Stimulated activated CD4-positive, alpha-beta T cell treated with anti-CD3 and anti-CD28 coated beads, Interleukin-2, amount 100 ng/mL, for 4 hours (primary cell): Measurements from ENCODE around the gene RPL18A.
"Not testable (repeated sequence)": the region's sequence is repeated elsewhere in the genome, so short reads cannot be mapped to it uniquely, and the experiment has no call there.

ENCODE experiments used
- DNase-seq: peaks from one replicate; pipeline ENCODE4 v3.0.0-alpha.2; 2020; ENCODE audit warnings: low read depth

Gene RPL18A

DNA sequence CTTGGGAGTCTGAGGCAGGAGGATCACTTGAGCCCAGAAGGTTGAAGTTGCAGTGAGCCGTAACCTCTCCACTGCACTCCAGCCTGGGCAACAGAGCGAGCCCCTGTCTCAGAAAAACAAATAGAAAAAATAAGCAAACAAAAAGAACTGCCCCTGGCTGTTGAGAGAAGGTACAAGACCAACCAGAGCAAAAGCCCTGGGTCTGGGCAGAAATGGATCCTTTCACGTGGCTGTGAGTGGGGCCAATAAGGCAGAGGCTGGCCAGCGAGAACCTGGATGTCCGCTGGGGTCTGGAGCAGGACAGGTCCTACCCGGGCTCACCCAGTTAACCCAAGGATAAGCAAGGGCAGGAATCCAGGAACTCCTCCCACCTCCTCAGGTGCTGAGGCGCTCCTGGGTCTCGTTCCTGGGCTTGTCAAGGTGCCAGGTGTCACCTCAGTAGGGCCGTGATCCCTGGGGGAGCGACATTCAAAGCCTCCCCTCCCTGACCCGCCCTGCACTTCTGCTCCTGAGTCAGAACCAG, 7.3 kb downstream of the RPL18A start:
- no peak for DNase-seq

DNA sequence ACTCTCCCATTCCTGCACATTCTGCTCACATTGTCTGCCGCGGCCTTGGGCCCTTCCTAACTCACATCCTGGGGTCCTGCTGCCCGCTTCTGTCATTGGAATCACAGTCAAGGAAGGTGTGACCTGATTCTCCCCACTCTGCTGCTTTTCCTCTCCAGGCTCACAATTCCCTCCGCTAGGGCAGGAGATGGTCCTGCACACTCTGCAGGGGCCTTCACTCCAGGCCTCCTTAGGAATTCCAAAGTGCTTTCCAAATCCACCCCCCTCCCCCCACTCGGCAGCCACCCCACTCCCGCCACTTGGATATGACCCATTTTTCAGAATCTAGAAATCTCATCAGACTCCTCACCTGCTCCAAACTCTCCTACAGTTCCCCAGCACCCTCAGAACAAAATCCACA, 9.0 kb downstream of the RPL18A start:
- DNase-seq: no peak

DNA sequence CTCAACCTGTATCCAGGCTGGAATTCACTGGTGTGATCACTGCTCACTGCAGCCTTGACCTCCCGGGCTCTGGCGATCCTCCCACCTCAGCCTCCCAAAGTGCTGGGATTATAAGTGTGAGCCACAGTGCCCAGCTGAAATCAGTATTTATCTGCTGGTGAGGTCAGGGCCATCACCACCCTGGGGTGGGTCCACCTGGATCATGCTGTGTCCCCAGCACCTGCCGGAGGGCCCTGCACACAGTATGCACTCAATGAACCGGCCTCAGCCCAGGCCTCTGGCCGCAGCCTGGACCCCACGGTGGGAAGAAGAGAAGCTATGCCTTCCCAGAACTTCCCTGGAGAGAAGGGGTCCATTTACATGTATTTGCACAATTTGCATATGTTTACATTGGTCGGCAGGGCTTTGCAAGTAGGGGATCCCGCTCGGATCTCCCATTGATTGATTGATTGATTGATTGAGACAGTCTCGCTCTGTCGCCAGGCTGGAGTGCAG, 9.5 kb downstream of the RPL18A start:
- DNase-seq: no peak

DNA sequence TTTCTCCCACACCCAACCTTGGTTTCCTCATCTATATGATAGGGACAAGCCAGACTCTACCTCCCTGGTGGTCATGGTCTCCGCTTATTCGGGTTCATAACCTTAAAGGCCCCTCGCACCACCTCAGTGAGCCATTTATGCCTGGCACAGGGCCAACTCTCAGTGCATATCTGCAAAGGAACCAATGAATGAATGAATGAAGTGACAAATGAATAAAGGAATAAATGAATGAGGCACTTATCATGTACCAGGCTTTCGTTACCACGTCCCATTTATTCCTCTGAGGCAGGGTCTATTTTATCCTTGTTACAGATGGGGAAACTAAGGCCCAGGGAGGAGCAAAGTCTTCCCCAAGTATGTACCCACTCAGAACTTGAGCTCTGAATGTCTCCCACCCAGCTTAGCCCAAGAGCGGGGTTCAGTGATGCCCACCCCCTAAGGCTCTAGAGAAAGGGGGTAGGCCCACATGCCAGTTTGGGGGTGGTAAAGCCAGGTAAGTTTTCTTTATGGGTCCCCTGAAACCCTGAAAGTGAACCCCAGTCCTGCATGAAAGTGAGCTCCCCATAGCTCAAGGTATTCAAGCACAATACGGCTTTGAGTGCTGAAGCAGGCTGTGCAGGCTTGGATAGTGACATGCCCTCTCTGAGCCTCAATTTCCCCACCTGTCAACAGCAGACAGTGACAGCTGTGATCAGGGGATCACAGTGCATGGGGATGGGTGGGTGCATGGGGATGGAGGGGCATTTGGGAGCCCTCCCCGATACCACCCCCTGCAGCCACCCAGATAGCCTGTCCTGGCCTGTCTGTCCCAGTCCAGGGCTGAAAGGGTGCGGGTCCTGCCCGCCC, 11.5 kb downstream of the RPL18A start:
- DNase-seq: no peak

DNA sequence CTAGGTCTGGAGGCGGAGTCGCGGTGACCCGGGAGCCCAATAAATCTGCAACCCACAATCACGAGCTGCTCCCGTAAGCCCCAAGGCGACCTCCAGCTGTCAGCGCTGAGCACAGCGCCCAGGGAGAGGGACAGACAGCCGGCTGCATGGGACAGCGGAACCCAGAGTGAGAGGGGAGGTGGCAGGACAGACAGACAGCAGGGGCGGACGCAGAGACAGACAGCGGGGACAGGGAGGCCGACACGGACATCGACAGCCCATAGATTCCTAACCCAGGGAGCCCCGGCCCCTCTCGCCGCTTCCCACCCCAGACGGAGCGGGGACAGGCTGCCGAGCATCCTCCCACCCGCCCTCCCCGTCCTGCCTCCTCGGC, 12.2 kb downstream of the RPL18A start, which contains the start of gene SLC5A5:
SLC5A5 (plus strand) TSS at position 68 of the 373 bp plus-strand sequence. CDS start 375 bp downstream, outside the sequence.
- no peak for DNase-seq

DNA sequence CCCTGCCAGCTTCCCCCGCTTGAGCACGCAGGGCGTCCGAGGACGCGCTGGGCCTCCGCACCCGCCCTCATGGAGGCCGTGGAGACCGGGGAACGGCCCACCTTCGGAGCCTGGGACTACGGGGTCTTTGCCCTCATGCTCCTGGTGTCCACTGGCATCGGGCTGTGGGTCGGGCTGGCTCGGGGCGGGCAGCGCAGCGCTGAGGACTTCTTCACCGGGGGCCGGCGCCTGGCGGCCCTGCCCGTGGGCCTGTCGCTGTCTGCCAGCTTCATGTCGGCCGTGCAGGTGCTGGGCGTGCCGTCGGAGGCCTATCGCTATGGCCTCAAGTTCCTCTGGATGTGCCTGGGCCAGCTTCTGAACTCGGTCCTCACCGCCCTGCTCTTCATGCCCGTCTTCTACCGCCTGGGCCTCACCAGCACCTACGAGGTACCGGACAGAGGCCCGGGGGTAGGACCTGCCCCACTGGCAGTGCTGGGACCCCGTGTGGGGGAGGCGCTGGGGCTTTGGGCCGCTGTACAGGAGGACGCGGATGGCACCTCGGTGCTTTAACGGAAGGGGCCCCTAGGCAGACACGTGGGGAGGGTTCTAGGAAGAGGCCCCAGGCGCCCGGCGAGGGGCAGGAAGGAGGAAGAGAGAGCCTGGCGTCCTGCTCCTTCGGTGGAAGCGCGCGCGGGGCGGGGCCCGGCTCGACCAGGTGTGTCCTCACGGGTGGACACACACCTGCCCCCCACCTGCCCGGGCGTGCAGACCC, 12.7 kb downstream of the RPL18A start:
- no peak for DNase-seq

DNA sequence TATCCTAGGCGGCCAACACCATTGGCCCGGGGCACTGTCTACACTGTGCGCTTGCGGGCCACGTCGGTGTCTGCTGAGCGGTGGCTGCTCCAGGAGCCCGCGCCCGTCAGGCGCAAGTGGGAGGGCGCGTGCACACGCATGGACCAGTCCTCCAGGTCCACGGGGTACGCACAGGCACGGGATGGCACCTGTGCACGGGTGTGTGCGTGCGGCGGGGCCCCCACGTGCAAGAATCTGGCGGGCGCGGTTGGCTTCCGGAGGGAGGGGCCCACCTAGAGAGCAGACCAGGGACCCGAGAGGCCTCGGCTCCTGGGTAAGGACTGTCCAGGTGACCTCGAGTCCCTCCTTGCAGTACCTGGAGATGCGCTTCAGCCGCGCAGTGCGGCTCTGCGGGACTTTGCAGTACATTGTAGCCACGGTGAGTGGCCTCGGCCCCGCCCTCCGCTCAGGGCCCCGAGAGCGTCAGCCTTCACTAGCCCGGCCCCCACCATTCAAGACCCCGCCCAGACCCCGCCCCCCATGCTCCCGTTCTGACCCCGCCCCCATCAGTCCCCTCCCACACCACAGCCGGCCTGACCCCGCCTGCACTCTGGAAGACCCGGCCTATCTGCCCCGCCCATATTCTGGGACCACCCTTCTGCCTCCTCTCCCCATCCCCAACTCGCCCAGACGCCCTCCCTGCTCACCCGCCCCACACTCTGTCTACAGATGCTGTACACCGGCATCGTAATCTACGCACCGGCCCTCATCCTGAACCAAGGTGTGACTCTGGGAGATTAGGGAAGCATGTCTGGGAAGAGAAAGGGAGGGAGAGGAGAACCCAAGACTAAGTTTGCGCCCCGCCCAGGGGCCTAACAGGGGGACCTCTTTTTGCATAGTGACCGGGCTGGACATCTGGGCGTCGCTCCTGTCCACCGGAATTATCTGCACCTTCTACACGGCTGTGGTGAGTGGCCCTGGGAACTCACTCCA, 14.4 kb downstream of the RPL18A start:
- DNase-seq: peak; percentile 61

DNA sequence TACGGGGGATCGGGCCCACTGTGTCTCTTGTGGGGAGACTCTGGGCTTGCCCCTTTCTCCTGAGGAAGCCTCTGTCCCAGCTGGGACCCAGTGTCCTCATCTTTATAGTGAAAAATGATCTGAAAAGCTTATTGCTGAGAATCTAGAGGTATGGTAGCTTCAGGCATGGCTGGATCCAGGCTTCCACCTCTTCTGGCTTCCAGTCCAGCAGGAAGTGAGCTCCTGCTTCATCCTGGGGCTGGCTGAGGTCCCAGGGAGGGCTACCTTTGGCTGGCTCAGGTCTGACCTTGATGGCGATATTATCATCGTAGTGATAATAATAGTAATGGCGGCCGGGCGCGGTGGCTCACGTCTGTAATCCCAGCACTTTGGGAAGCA, 15.0 kb downstream of the RPL18A start:
- DNase-seq: no peak

DNA sequence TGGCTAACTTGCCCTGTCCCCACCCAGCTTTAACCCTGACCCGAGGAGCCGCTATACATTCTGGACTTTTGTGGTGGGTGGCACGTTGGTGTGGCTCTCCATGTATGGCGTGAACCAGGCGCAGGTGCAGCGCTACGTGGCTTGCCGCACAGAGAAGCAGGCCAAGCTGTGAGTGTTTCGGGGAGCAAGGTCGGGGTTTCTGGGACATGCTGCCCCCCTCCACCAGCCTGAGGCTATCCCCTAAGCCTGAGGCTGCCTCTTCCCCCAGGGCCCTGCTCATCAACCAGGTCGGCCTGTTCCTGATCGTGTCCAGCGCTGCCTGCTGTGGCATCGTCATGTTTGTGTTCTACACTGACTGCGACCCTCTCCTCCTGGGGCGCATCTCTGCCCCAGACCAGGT, 18.0 kb downstream of the RPL18A start:
- DNase-seq: no peak

DNA sequence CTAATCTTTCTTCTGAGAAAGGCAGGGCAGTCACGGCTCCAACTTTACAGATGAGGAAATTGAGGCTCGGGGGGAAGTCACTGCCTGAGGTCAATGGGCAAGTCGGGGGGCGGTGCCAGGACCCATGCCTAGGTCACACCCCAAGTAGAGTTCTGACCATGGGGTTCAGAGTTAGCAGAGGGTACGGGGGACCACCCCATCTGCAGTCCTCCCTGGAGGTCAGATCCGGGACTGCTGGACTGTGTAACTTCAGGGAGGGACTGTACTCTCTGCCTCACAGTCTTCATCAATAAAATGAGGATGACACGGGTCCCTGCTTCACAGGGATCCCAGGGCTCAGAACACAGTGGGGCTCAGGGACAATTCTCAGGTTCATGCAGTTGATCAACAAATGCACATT, 19.8 kb downstream of the RPL18A start:
- no peak for DNase-seq

DNA sequence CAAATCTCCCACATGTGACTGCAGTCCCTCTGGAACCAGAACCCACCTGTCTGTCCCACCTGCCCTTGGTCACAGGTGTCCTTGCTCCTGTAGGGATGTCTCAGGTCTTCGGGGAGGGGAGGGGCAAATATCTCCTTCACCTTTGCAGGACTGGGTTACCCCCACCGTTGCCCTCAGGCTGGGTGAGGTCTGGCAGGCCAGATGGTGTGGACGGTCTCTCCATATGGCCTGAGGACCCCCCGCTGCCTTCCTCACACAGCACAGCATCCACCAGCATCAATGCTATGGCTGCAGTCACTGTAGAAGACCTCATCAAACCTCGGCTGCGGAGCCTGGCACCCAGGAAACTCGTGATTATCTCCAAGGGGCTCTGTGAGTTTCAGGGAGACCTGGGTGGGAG, 22.0 kb downstream of the RPL18A start:
- DNase-seq: no peak

DNA sequence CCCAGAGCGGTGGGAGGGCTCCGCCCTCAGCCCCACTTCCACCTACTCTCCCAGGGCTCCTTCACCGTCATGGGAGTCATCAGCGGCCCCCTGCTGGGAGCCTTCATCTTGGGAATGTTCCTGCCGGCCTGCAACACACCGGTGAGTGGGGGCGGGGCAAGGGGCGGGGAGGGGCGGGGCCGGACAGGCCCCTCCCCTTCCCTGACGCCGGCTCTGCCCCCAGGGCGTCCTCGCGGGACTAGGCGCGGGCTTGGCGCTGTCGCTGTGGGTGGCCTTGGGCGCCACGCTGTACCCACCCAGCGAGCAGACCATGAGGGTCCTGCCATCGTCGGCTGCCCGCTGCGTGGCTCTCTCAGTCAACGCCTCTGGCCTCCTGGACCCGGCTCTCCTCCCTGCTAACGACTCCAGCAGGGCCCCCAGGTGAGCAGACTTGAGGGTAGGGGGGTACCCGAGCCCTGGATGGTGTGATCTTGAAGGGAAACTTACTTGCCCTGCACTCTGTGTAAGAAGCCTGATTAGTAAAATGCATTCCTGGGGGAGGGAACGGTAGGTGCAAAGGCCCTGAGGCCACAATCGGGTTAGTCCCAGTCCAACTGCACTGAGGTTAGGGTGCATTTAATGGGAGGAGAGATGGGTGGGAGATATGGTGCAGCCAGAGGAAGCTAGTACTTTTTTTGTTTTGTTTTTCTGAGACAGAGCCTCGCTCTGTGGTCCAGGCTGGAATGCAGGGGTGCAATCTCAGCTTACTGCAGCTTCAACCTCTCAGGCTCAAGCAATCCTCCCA, 24.1 kb downstream of the RPL18A start:
- no peak for DNase-seq

DNA sequence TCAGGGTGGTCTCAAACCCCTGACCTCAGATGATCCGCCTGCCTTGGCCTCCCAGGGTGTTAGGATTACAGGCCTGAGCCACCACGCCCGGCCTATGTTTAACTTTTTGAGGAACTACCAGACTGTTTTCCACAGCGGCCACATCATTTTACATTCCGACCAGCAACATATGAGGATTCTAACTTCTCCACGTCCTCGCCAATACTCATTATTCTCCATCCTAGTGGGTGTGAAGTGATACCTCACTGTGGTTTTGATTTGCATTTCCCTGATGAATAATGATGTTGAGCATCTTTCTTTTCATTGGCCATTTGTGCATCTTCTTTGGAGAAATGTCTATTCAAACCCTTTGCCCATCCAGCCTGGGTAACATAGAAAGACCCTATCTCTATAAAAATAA, 26.8 kb downstream of the RPL18A start:
- DNase-seq: no peak

DNA sequence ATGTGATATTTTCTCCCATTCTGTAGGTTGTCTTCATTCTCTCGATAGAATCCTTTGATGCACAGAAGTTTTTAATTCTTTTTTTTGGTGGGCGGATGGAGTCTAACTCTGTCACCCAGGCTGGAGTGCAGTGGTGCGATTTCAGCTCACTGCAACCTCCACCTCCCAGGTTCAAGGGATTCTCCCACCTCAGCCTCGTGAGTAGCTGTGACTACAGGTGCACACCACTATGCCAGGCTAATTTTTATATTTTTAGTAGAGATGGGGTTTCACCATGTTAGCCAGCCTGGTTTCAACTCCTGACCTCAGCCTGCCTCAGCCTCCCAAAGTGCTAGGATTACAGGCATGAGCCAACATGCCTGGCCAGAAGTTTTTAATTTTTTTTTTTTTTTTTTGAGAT, 27.5 kb downstream of the RPL18A start:
- DNase-seq: not testable (repeated sequence)

DNA sequence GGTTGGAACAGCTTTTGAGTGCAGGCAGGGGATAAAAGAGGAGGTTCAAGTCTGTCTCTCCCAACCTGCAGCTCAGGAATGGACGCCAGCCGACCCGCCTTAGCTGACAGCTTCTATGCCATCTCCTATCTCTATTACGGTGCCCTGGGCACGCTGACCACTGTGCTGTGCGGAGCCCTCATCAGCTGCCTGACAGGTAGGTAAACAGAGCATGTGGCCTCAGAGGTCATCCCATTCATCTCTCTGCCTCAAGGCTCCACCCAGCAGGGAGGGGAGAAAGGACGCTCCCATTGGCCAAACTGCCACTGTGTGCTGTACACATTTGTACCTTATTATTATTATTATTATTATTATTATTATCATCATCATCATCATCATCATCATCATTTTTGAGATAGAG, 28.6 kb downstream of the RPL18A start:
- DNase-seq: no peak

DNA sequence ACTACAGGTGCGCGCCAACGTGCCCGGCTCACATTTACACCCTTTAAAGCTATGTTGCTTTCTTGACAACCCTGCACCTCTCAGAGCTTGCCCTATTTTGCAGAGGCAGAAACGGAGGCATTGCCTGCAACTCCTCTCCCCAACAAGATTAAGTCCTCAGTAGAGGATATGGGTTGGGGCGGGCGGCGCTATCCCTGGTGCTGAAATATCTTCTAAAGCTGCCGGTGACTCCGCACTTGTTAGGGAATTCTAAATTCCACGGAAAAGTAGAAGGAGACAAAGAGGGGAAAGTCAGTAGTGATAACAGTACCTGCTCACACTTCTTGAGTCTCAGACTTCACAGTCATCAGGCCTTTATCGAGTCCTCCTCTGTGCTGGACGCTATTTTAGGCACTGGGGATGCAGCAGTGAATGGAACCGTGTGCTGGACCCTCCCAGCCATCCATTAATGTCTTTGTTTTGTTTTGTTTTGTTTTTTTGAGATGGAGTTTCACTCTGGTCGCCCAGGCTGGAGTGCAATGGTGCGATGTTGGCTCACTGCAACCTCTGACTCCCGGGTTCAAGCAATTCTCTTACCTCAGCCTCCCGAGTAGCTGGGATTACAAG, 30.0 kb downstream of the RPL18A start:
- no peak for DNase-seq

DNA sequence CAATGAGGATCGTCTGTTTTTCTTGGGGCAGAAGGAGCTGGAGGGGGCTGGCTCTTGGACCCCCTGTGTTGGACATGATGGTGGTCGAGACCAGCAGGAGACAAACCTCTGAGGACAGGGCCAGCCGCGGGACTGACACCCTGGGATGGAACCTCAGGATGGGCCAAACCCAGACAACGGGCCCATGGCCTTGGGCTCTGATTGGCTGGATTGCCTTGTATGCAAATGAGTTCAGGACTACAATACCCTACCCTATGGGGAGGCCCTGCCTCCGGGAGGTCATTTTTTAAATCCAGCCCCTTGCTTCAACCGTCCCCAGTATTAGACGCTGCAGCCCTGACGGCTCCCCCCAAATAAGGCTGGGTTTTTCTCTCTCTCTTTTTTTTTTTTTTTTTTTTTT, 34.1 kb downstream of the RPL18A start:
- no peak for DNase-seq

DNA sequence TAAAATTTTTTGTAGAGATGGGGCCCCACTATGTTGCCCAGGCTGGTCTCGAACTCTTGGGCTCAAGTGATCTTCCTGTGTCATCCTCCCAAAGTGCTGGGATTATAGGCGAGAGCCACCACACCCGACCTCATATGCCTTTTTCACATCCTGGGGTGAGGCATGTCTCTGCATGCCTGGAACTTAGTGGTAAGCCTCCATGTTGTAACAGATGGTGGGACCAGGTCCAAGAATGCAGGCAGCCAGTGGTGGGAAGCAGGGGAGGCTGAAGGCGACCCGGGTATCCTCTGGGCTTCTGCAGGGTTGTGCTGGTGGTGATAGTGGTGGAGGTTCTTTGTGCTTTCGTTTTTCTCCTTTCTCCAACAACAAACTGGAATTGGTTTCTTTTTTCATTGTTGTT, 43.0 kb downstream of the RPL18A start:
- DNase-seq: no peak

DNA sequence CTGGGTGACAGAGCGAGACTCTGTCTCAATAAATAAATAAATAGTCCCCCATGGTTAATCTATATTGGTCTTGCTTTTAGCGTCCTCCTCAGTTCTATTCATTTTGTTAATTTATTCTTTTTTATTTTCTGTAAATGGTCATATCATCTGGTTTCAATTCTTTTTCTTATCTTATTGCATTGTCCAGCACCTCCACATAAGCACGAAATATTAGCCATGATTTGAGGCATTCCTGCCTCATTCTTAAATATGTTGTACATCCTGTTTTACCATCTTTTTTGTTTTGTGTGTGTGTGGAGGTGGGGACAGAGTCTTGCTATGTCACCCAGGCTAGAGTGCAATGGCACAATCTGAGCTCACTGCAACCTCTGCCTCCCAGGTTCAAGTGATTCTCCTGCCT, 48.5 kb downstream of the RPL18A start:
- DNase-seq: no peak

DNA sequence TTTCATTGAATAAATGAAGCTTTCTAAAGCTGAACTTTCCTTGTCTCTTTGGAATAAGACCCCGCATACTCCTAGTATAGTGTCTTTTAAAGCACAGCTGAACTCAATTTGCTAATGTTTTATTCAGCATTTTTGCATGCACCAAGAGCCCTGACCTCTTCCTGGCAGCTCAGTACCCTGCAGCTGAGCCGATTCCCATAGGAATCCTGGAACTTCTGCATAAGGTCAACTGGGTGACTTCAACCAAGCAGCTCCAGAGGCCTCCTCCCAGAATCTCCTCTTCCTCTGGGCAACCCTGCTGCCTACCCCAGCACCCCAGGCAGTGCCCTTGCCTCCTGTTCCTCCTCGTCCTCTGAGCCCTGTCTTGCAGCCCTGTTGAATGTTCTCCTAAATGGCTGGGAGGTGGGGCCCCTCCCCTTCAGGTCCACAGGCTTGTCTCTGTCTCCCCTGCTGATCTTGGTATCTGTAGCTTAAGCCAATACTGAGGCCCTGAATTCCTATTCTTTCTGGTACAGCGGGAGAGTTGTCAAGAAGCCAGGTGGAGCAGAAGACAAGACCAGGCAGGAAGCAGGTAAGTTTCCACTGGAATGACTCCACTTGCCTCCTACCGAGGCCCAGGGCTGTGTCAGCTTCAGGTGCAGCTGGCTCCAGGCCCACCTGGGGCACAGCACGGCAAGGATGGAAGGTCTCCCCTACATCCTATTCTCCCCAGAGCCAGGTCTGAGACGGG, 49.5 kb downstream of the RPL18A start:
- no peak for DNase-seq
